K562 treated with DMSO at 1 percent for 24 hours (cell line): ENCODE data around the gene TMPRSS3. TPM values are rescaled to one million over a fixed set of nuclear protein-coding genes. Genes with fewer than 3 reads are reported as not detected.

Experiments used
- total RNA-seq: library from RNA; unstranded; fragments of 300-600 nt; gene quantifications from 2 replicates; pipeline ENCODE4 v1.2.3, GENCODE V29; 2022; ENCODE audit warnings: low read depth; ENCODE audit not compliant: insufficient read depth

Gene TMPRSS3
- not detected in 2 replicates for total RNA-seq

GRCh38 chr21:42395905-42396651, at the start of gene TMPRSS3:
TMPRSS3 (minus strand) TSS chr21:42396052; CDS start chr21:42395417, 635 bp downstream.

GRCh38 chr21:42403611-42404231, 7.9 kb upstream of the TMPRSS3 start, which contains the start of gene UBASH3A:
UBASH3A (plus strand) TSS chr21:42403902; CDS start chr21:42403946, 44 bp downstream.

GRCh38 chr21:42366292-42367010, 29.4 kb downstream of the TMPRSS3 start, which contains the start of gene TFF1:
TFF1 (minus strand) TSS chr21:42366535; CDS start chr21:42366495, 40 bp downstream.

GRCh38 chr21:42350927-42351426, 44.9 kb downstream of the TMPRSS3 start, which contains the start of gene TFF2:
TFF2 (minus strand) TSS chr21:42350994; CDS start chr21:42350957, 37 bp downstream.

Other genes with a start within 250 kb of the TMPRSS3 start
- gene ABCG1, start 176.9 kb downstream of the TMPRSS3 start, total RNA-seq = not detected in 2 replicates
- not detected in 2 replicates for gene TFF3, start 80.6 kb downstream of the TMPRSS3 start, total RNA-seq
- gene TFF2, start 45.1 kb downstream of the TMPRSS3 start, total RNA-seq = not detected in 2 replicates
- not detected in 2 replicates for gene TFF1, start 29.5 kb downstream of the TMPRSS3 start, total RNA-seq
- 0.09 TPM in 1 of 2 replicates, not detected in the other for gene UBASH3A, start 7.8 kb upstream of the TMPRSS3 start, total RNA-seq
- 0.24 TPM in 1 of 2 replicates, not detected in the other for gene RSPH1, start 100.2 kb upstream of the TMPRSS3 start, total RNA-seq
- gene SLC37A1, start 117.8 kb upstream of the TMPRSS3 start, total RNA-seq = 2.3 TPM in 2 replicates